Adipose tissue (tissue), 3 donors: Measurements from ENCODE around the gene TEX10. TPM values are rescaled to one million over a fixed set of nuclear protein-coding genes. Genes with fewer than 3 reads are reported as not detected.
"Not testable (repeated sequence)": the region's sequence is repeated elsewhere in the genome, so short reads cannot be mapped to it uniquely, and the experiment has no call there.

ENCODE experiments used
- H3K27ac ChIP-seq: one replicate; pipeline ENCODE4 v1.5.1; 2013; ENCODE audit warnings: low read depth, low read length
- WGBS, 3 donors: extraction: QIAGEN DNeasy Blood & Tissue Kit; methylation state at CpG; one replicate each; pipeline ENCODE4 v1.1.7; 2013; 5-methylcytosine and 5-hydroxymethylcytosine counted together
- polyA plus RNA-seq, 3 donors: library from polyadenylated mRNA; stranded (reverse); fragments of 200-250 nt; gene quantifications; one replicate each; pipeline ENCODE4 v1.2.3, GENCODE V29; 2013
- donor health status: healthy with polysubstance abuse.
- donor health status: Bipolar disorder and iron deficiency.
- donor health status: healthy.

TEX10 gene
- polyA plus RNA-seq, 3 donors, result 4.0 to 10.0 (median 6.0) TPM

DNA sequence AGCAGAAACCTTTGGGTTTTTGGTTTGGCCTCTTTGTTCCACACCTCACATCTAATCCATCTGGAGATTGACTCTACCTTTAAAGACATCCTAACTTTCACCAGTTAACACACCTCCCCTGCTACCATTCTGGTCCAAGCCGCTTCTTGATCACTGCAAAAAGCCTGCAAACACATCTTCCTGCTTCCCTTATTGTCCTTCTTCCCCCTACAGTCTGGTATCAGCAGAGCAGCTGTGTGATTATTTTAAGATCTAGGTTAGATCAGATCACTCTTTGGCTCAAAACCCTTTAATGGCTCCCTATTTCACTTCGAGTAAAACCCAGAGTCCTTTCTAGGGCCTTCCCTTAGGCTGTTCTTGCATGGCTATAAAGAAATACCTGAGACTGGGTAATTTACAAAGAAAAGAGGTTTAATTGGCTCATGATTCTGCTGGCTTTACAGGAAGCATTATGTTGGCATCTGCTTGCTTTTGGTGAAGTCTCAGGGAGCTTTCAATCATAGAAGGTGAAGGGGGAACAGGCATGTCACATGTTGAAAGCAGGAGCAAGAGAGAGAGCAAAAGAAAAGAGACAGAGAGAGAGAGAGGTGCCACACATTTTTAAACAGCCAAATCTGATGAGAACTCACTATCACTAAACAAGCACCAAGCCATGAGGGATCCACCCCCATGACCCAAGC, 1.5 kb upstream of the TEX10 start:
- 88 to 96% (median 95%) methylated on average over 2 of the region's 2 CpGs for WGBS, 3 donors
- H3K27ac ChIP-seq, result no peak overlapping the region

- WGBS, 3 donors, result 0 to 1% (median 0%) methylated on average over 42 to 43 of the region's 43 CpGs
- H3K27ac ChIP-seq, result no peak overlapping the region
Measured at GRCh38 chr9:100352201-100352726, 478 bp downstream of the TEX10 start.

- H3K27ac ChIP-seq, result no peak overlapping the region
- 41 to 52% (median 41%) methylated on average over 5 of the region's 5 CpGs for WGBS, 3 donors
Measured at GRCh38 chr9:100351508-100351907, 1.2 kb downstream of the TEX10 start.

DNA sequence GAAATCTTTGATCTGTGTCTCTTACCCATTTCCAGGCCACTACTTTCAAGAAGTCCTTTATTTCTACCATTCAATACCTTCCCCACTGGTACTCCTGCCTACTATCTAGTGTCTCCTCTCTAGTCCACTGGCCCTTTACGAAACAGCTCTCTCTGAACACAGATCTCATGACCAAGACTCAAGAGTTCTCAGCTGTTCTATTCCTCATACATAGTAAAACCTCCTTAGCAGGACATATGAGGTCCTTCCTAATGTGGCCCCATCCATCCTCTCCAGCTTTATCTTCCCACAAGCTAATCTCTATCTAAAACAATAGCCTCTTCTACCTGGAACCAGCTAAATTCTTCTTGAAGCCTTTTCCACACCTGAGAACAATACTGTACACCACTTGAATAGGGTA, 2.6 kb downstream of the TEX10 start:
- 97 to 100% (median 98%) methylated on average over 1 of the region's 1 CpG for WGBS, 3 donors
- H3K27ac ChIP-seq, result no peak overlapping the region

- no peak overlapping the region for H3K27ac ChIP-seq
Measured at GRCh38 chr9:100346836-100347235, 5.9 kb downstream of the TEX10 start.

GRCh38 chr9:100341889-100342288, 10.9 kb downstream of the TEX10 start:
- 96 to 99% (median 99%) methylated on average over 3 of the region's 3 CpGs for WGBS, 3 donors
- no peak overlapping the region for H3K27ac ChIP-seq

More at GRCh38 chr9:100346836-100347235, 5.9 kb downstream of the TEX10 start:
- WGBS, 3 donors, result 59 to 86% (median 66%) methylated on average over 3 of the region's 3 CpGs

DNA sequence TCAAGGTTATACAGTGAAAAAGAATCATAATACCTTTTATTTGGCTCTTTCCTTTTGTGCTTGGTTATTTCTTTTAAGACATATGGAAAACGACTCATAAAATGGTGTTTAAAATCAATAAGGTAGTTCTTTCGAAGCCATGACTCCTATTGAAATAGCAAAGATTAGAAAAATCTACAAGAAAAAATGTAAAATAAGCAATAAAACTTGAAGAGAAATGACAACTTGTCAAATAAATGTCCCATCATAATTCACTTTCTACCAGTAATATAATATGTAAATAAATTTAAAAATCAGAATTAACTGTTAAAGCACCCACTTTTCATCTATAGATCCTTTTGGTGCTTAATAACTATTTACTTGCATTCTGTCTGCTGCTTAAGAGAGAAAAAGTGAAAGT, 12.5 kb downstream of the TEX10 start:
- WGBS, 3 donors, result 75 to 97% (median 93%) methylated on average over 2 of the region's 2 CpGs
- no peak overlapping the region for H3K27ac ChIP-seq

- 98 to 99% (median 98%) methylated on average over 5 of the region's 5 CpGs for WGBS, 3 donors
- H3K27ac ChIP-seq, result not testable (repeated sequence)
Measured at GRCh38 chr9:100338736-100339135, 14.0 kb downstream of the TEX10 start.

GRCh38 chr9:100324594-100325200, 28.0 kb downstream of the TEX10 start:
- no peak overlapping the region for H3K27ac ChIP-seq
- 55 to 57% (median 56%) methylated on average over 4 of the region's 4 CpGs for WGBS, 3 donors

- no peak overlapping the region for H3K27ac ChIP-seq
- WGBS, 3 donors, result 59 to 72% (median 62%) methylated on average over 3 of the region's 3 CpGs
Measured at GRCh38 chr9:100322954-100323536, 29.7 kb downstream of the TEX10 start.

- H3K27ac ChIP-seq, result no peak overlapping the region
- WGBS, 3 donors, result 66 to 74% (median 73%) methylated on average over 1 of the region's 1 CpG
Measured at GRCh38 chr9:100317706-100318105, 35.0 kb downstream of the TEX10 start.

- WGBS, 3 donors, result 90 to 96% (median 91%) methylated on average over 4 of the region's 4 CpGs
- no peak overlapping the region for H3K27ac ChIP-seq
Measured at GRCh38 chr9:100315561-100315960, 37.2 kb downstream of the TEX10 start.

- H3K27ac ChIP-seq, result no peak overlapping the region
- 82 to 93% (median 87%) methylated on average over 2 of the region's 2 CpGs for WGBS, 3 donors
Measured at GRCh38 chr9:100309992-100310391, 42.8 kb downstream of the TEX10 start.

GRCh38 chr9:100308965-100309564, 43.7 kb downstream of the TEX10 start:
- WGBS, 3 donors, result 25 to 97% (median 91%) methylated on average over 1 of the region's 1 CpG
- no peak overlapping the region for H3K27ac ChIP-seq

- no peak overlapping the region for H3K27ac ChIP-seq
Measured at GRCh38 chr9:100307080-100307479, 45.7 kb downstream of the TEX10 start.

DNA sequence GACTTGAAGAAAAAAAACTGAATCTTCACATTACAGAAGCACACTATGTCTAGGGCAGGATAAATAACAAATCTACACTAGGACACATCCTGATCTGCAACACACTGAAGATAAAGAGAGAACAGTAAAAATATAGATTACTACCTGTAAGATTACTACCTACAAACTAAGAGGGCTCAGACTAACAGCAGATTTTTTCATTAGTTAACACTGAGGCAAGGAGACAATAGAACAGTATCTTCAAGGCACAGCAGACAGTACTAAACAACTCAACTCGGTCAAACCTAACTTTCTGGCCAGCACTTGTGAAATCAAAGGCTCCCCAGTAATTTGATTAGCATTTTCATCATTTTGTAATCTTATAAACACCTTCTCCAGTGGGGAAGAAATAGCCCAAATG, 46.5 kb downstream of the TEX10 start:
- no peak overlapping the region for H3K27ac ChIP-seq
- 81 to 86% (median 84%) methylated on average over 1 of the region's 1 CpG for WGBS, 3 donors

More at GRCh38 chr9:100307080-100307479, 45.7 kb downstream of the TEX10 start:
- WGBS, 3 donors, result 74 to 86% (median 83%) methylated on average over 2 of the region's 2 CpGs

- H3K27ac ChIP-seq, result no peak overlapping the region
- WGBS, 3 donors, result 94 to 97% (median 95%) methylated on average over 3 of the region's 3 CpGs
Measured at GRCh38 chr9:100303747-100304146, 49.0 kb downstream of the TEX10 start.

GRCh38 chr9:100298378-100298777, 54.4 kb downstream of the TEX10 start:
- no peak overlapping the region for H3K27ac ChIP-seq
- WGBS, 3 donors, result 75 to 97% (median 80%) methylated on average over 3 of the region's 3 CpGs

- no peak overlapping the region for H3K27ac ChIP-seq
- 80 to 91% (median 81%) methylated on average over 4 of the region's 4 CpGs for WGBS, 3 donors
Measured at GRCh38 chr9:100296407-100296806, 56.3 kb downstream of the TEX10 start.
